Gastroesophageal sphincter (tissue), 4 donors: Measurements from ENCODE around the gene NKD2. TPM values are rescaled to one million over a fixed set of nuclear protein-coding genes. Genes with fewer than 3 reads are reported as not detected.
"Not testable (repeated sequence)": the region's sequence is repeated elsewhere in the genome, so short reads cannot be mapped to it uniquely, and the experiment has no call there.

ENCODE experiments used
- ATAC-seq: fragments of 150-250 bp; one replicate; pipeline ENCODE4 v1.9.1; 2016; ENCODE audit warnings: mild to moderate bottlenecking, moderate library complexity
- H3K27ac ChIP-seq, 4 donors: fragments of 200-600 bp; sonication (generic) in 3 of 4; 1 replicate in 3 of 4; 2 replicates in 1 of 4; pipeline ENCODE4 v1.5.1; 2016 to 2019
- H3K27me3 ChIP-seq: fragments of 200-600 bp; sonication (generic); one replicate; pipeline ENCODE4 v1.5.1; 2019
- H3K36me3 ChIP-seq, 2 donors: fragments of 200-600 bp; sonication (generic); one replicate each; pipeline ENCODE4 v1.5.1; 2019; ENCODE audit warnings: control low read depth in 1 of 2
- H3K4me1 ChIP-seq, 3 donors: fragments of 200-600 bp; sonication (generic); 1 replicate in 2 of 3; 2 replicates in 1 of 3; pipeline ENCODE4 v1.5.1; 2016 to 2019; ENCODE audit warnings: control low read depth in 2 of 3
- H3K4me3 ChIP-seq, 2 donors: fragments of 200-600 bp; sonication (generic); one replicate each; pipeline ENCODE4 v1.5.1; 2019; ENCODE audit warnings: mild to moderate bottlenecking in 1 of 2, moderate library complexity in 1 of 2
- H3K9me3 ChIP-seq, 3 donors: fragments of 200-600 bp; sonication (generic); one replicate each; pipeline ENCODE4 v1.5.1; 2017 to 2019; ENCODE audit warnings: control low read depth in 2 of 3
- CTCF ChIP-seq, 4 experiments: fragments of 200-600 bp in 2 of 4; fragments of 450-650 bp in 2 of 4; sonication (generic) in 1 of 4; IDR thresholded peaks; one replicate each; pipeline ENCODE4 v1.5.1; 2017 to 2019; ENCODE audit warnings: antibody characterized with exemption in 4 of 4, mild to moderate bottlenecking in 2 of 4, moderate library complexity in 2 of 4
- EP300 ChIP-seq: sonication (generic); formaldehyde crosslinking; IDR thresholded peaks from one replicate; pipeline ENCODE4 v1.6.1; 2017; ENCODE audit warnings: antibody characterized with exemption, mild to moderate bottlenecking
- POLR2A ChIP-seq, 2 donors: fragments of 450-650 bp; IDR thresholded peaks; one replicate each; pipeline ENCODE4 v1.6.1; 2017; ENCODE audit warnings: antibody characterized with exemption in 2 of 2, mild to moderate bottlenecking in 2 of 2, moderate library complexity in 1 of 2
- POLR2AphosphoS5 ChIP-seq: sonication (generic); formaldehyde crosslinking; IDR thresholded peaks from one replicate; pipeline ENCODE4 v1.6.1; 2017; ENCODE audit warnings: antibody characterized with exemption
- whole genome bisulfite sequencing, 2 donors: methylation state at CpG; one replicate each; pipeline ENCODE4 v1.1.5; 2018; ENCODE audit warnings: low coverage in 1 of 2; 5-methylcytosine and 5-hydroxymethylcytosine counted together
- total RNA-seq, 4 donors: library from RNA; depleted of rRNA; stranded (reverse); fragments of >200 nt; gene quantifications; one replicate each; pipeline ENCODE4 v1.1.0, GENCODE V29; 2016

NKD2 gene
- total RNA-seq, 4 donors from 2014 or later = 1.8 to 6.1 (median 1.9) TPM

- ATAC-seq = no peak
- no peak for TF ChIP-seq EP300
- no peaks in the 10 kb centered on the region for H3K36me3 ChIP-seq
- H3K4me3 ChIP-seq = no peak overlapping the region
- 67 to 80% methylated on average over 2 to 5 of the region's 29 CpGs for WGBS, 2 donors
- H3K4me1 ChIP-seq = no peaks in the 10 kb centered on the region
- no peaks in the 10 kb centered on the region for H3K27me3 ChIP-seq
- H3K9me3 ChIP-seq = no peaks in the 10 kb centered on the region
- H3K27ac ChIP-seq = no peak overlapping the region
These were observed 12.8 kb downstream of the NKD2 start for GRCh38 chr5:1021136-1021968.

- H3K4me3 ChIP-seq, H3K27me3 ChIP-seq, H3K4me1 ChIP-seq, H3K27ac ChIP-seq, H3K36me3 ChIP-seq, H3K9me3 ChIP-seq, ATAC-seq: not testable (repeated sequence)
- WGBS, 2 donors = no CpG with 5 or more reads among the region's 9 CpGs
These were observed 13.4 kb downstream of the NKD2 start for GRCh38 chr5:1021969-1022336.

- TF ChIP-seq EP300 = no peak
- TF ChIP-seq CTCF (IDR thresholded peaks at IDR 0.05) = no peak
- no peak for TF ChIP-seq POLR2AphosphoS5
- Histone ChIP-seq H3K9me3 (no peaks in the 10 kb centered on the region), H3K36me3 (no peaks in the 10 kb centered on the region), H3K27ac (no peak overlapping the region), H3K4me1 (no peaks in the 10 kb centered on the region), H3K4me3 (no peak overlapping the region), H3K27me3 (peaks cover 36% of the 10 kb centered on the region)
- 85% methylated on average over 4 of the region's 29 CpGs; no CpG with 5 or more reads in 1 of the 2 donors for WGBS, 2 donors
- peak; percentile 31 for ATAC-seq
These were observed 18.4 kb downstream of the NKD2 start for GRCh38 chr5:1026700-1027621.

- Histone ChIP-seq H3K4me3 (no peak overlapping the region), H3K36me3 (no peaks in the 10 kb centered on the region), H3K27ac (no peak overlapping the region), H3K4me1 (no peaks in the 10 kb centered on the region), H3K9me3 (no peaks in the 10 kb centered on the region), H3K27me3 (peaks cover 36% of the 10 kb centered on the region)
- no peak for ATAC-seq
- 60% methylated on average over 5 of the region's 40 CpGs; no CpG with 5 or more reads in 1 of the 2 donors for WGBS, 2 donors
- TF ChIP-seq EP300 = no peak
- TF ChIP-seq POLR2AphosphoS5 = no peak
- no peak for TF ChIP-seq POLR2A (IDR thresholded peaks at IDR 0.05)
- TF ChIP-seq CTCF (IDR thresholded peaks at IDR 0.05) = no peak
These were observed 19.2 kb downstream of the NKD2 start for GRCh38 chr5:1027631-1028441.

GRCh38 chr5:1028481-1029281 lies 20.1 kb downstream of the NKD2 start:
- H3K27ac ChIP-seq = no peak overlapping the region
- peaks cover 36% of the 10 kb centered on the region for H3K27me3 ChIP-seq
- ATAC-seq = no peak
- H3K9me3 ChIP-seq = no peaks in the 10 kb centered on the region
- no peak overlapping the region for H3K4me3 ChIP-seq
- no peaks in the 10 kb centered on the region for H3K36me3 ChIP-seq
- TF ChIP-seq EP300 (no peak), POLR2AphosphoS5 (no peak), POLR2A (IDR thresholded peaks at IDR 0.05) (no peak), CTCF (IDR thresholded peaks at IDR 0.05) (no peak)
- 78% methylated on average over 8 of the region's 26 CpGs for WGBS, 2 donors
- H3K4me1 ChIP-seq = no peaks in the 10 kb centered on the region
